GM19193 (cell line): Measurements from ENCODE around the gene BGLAP.

Experiments used
- POLR2A ChIP-seq: IDR thresholded peaks from 4 replicates; pipeline ENCODE4 v1.6.1; 2011; ENCODE audit not compliant: insufficient read depth, insufficient read length; ENCODE audit errors: extremely low read depth

The BGLAP gene

DNA sequence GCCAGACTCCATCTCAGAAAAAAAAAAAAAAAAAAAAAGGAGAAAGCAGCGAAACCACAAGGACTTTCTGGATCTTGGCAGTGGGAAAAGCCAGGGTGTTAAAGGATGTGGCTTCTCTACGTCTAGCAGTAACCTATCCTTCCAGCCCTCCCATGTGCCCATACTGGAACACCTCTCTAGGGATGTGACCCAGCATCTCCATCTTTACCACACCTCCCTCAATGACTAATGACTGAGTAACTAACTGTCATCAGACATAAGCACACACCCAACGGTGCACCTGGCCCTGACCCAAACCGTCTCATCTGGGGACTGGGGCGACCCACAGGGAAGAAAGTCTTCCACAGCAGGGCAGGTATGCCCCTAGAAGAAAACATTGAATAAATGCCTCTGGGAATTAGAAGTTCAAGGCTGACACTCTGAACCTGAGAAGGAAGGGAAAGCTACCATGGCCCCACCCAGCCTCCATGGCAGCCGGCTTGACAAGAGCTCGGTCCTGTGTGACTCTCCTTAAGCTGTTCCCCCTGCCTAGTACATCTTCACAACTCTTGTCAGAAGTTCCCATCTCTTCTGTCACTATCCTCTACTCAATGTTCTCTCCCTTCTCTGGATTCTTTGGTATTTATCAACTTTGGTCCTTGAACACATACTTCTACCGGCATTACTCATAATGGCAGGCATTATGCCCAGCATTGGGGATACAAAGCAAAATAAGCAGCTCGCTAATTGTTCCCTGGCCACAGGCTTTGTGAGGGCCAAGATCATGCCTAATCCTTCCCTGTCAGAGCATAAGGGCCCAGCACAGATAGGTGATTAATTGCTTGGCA lies 20.7 kb downstream of the BGLAP start:
- TF ChIP-seq POLR2A = no peak

DNA sequence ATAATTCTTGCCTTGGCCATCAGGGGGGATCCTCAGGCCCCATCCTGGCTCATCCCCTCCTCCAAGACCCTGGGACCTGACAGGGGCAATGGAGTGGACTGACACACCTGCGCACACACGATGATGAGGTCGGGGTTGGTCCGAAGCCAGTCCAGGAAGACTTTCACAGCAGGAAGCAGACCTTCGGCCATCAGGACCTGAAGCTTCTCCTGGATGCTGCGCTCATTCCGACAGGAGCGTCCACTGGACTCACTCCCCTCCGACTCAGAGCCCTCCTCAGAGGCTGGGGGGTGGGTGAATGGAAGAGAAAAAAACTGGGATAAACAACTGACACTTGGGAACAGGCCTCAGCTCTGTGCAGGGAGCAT lies 21.3 kb downstream of the BGLAP start:
- no peak for TF ChIP-seq POLR2A

GRCh38 chr1:156266051-156266450 lies 24.1 kb downstream of the BGLAP start:
- TF ChIP-seq POLR2A = no peak

DNA sequence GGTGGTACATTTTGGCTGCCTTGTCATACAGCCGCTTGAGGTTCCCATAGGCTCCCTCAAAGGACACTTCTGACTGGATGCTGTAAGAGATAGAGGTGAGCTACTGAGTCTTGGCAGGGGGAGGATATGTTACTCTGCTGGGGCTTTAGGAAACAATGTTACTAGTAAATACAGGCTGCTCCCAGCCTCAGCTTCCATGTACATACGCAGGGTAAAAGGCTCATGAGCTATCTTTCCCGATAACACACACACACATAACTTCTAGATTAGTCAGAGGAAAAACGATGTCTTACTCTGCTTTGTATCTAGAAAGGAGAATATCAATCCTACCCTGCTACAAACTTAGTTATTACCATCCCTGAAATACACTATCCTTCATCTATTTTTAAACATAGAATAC lies 26.4 kb downstream of the BGLAP start:
- TF ChIP-seq POLR2A = no peak

- TF ChIP-seq POLR2A = no peak
Observed at GRCh38 chr1:156270314-156270713, 28.3 kb downstream of the BGLAP start.

- TF ChIP-seq POLR2A = no peak
Observed at GRCh38 chr1:156276532-156276931, 34.5 kb downstream of the BGLAP start.

- no peak for TF ChIP-seq POLR2A
Observed at GRCh38 chr1:156276966-156277381, 35.0 kb downstream of the BGLAP start.

DNA sequence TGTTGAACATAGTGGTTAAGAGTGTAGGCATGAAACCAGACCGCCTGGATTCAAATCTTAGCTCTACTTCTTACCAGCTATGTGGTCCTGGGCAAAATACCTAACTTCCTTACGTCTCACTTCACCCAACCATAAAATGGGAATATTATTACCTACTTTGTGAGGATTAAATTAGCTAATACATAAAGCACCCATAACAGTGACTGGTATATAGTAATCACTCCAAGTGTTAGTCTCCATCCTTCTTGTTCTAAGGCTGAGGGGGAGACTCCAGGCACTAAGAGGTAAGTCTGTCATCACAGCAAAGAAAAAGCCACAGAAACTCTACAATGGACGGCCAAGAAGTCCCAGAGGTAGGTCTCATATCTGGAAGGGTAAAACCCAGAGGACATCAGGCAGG lies 37.9 kb downstream of the BGLAP start:
- TF ChIP-seq POLR2A = no peak

- TF ChIP-seq POLR2A = no peak
Observed at GRCh38 chr1:156281281-156281680, 39.3 kb downstream of the BGLAP start.

DNA sequence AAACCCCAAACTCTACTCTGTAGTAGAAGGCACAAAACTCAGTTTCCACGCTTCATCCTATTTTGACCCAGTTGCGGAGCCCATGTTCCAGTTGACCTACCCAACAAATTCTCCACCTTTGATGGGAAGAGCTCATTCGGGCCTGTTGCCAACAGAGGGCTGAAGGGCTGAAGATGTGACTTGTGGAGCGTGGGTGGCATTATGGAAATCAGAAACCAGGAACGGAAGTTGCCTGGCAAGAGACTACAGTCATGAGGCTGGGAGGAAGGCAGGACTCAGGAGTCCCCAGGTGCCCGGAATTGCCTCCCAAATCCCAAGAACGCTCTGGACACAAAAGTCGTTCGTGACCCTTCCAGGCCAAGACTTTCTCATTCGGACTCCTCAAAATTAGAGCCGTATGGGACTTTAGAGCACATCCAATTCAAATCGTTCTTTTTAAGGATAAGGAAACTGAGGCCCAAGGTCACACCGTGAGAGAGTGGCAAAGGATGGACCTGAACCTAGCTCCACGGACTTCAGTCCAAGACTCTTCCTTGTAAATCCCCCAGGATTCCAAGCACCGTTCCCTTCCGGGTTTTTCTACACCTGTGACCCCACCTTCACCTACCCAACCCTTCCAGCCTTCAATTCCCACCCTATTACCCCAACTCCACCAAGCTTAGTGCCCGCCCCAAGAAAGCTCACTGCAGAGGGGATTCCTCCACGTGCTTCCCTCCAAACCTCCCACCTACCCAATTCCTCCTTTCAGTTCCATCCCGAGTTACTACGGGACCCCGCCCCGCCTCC lies 39.9 kb downstream of the BGLAP start:
- TF ChIP-seq POLR2A = no peak

- TF ChIP-seq POLR2A = peak; percentile 98
Observed at GRCh38 chr1:156282479-156283222, 40.7 kb downstream of the BGLAP start, which contains the start of gene SMG5. Gene SMG5 (minus strand): TSS chr1:156282825. CDS start chr1:156282680, 145 bp downstream.

- TF ChIP-seq POLR2A = no peak
Observed at GRCh38 chr1:156283521-156283920, 41.5 kb downstream of the BGLAP start.

DNA sequence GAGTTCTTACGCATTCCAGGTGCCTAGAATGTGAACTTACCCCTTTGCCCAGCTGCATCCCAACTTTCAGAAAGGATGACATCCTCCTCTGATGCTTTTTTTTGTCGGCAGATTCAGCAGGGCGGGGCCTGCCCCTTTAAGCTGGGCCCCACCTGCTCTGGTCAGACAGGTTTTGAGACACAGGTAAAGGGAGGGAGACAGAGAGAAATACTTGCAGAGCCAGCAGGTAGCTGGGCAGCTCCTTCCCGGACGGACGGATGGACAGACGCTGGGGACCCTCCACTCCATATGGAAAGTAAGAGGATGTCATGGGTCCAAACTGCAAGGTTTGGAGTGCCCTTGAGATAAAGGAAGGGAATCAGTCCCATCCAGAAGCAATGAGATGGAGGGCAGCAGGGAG lies 42.1 kb downstream of the BGLAP start, which contains the start of gene TMEM79:
TMEM79 (plus strand) TSS at position 214 of the 400 bp plus-strand sequence. CDS start 902 bp downstream, outside the sequence.
- TF ChIP-seq POLR2A = no peak

- TF ChIP-seq POLR2A = no peak
Observed at GRCh38 chr1:156284757-156285156, 42.8 kb downstream of the BGLAP start.

DNA sequence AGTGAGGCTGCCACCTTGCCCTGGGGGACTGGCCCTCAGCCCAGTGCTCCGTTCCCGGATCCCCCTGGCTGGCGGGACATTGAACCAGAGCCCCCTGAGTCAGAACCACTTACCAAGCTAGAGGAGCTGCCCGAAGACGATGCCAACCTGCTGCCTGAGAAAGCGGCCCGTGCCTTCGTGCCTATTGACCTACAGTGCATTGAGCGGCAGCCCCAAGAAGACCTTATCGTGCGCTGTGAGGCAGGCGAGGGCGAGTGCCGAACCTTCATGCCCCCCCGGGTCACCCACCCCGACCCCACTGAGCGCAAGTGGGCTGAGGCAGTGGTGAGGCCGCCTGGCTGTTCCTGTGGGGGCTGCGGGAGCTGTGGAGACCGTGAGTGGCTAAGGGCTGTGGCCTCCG lies 43.5 kb downstream of the BGLAP start:
- TF ChIP-seq POLR2A = no peak
